ENCODE measurements around the gene INTS6.

- no peak for TF ChIP-seq CTCF (IDR thresholded peaks at IDR 0.05)
- TF ChIP-seq POLR2A (IDR thresholded peaks at IDR 0.05), result no peak
Measured at GRCh38 chr13:51437550-51438127, 15.2 kb downstream of the INTS6 start.
